Measurements from ENCODE around the gene AQP1. TPM values are rescaled to one million over a fixed set of nuclear protein-coding genes. Genes with fewer than 3 reads are reported as not detected.

Gene AQP1
- total and polyA plus RNA-seq, 2 of the 13 experiments (the other 11 are each of a cell fraction or from before 2014, with no cell fraction given): not detected

DNA sequence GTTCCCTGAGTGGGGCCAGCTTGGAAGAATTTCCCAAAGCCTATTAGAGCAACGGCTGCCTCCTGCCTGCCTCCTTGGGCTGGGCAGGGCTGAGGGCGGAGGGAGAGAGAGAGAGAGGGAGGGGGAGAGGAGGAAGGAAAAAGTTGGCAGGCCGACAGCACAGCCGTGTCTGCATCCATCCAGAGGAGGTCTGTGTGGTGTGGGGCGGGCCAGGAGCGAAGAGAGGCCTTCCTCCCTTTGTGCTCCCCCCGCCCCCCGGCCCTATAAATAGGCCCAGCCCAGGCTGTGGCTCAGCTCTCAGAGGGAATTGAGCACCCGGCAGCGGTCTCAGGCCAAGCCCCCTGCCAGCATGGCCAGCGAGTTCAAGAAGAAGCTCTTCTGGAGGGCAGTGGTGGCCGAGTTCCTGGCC, at the start of gene AQP1 (continued):
- no peak for TF ChIP-seq HMGXB3 (CRISPR knock-in tag; IDR thresholded peaks at IDR 0.05; ENCODE audit: borderline replicate concordance)
- TF ChIP-seq ZNF496 (CRISPR knock-in tag; IDR thresholded peaks at IDR 0.05; ENCODE audit: insufficient replicate concordance): no peak
- TF ChIP-seq ZNF232 (CRISPR knock-in tag; IDR thresholded peaks at IDR 0.05; ENCODE audit: borderline replicate concordance): no peak
- no peak for TF ChIP-seq HDAC2 (CRISPR knock-in tag; IDR thresholded peaks at IDR 0.05)
- no peak for TF ChIP-seq HNRNPUL1 (IDR thresholded peaks at IDR 0.05; ENCODE audit: low read depth, low read length)
- TF ChIP-seq SMYD3 (CRISPR knock-in tag; IDR thresholded peaks at IDR 0.05): no peak
- TF ChIP-seq, protein P1, sequence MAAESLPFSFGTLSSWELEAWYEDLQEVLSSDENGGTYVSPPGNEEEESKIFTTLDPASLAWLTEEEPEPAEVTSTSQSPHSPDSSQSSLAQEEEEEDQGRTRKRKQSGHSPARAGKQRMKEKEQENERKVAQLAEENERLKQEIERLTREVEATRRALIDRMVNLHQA (CRISPR knock-in tag; IDR thresholded peaks at IDR 0.05): no peak

- no peak for ATAC-seq
- H3K4me1 ChIP-seq (ENCODE audit: insufficient read depth, low read length): peaks cover 11% of the 10 kb centered on the region; the same call in 1 of the 2 replicates
- H3K79me2 ChIP-seq (ENCODE audit: insufficient read depth, low read length): no peaks in the 10 kb centered on the region
- no peak overlapping the region for H3K9ac ChIP-seq (ENCODE audit: insufficient read depth, low read depth, low read length)
- no peak for DNase-seq (ENCODE audit: low spot score)
- H3K36me3 ChIP-seq (replicated peaks in 1 of 2; ENCODE audit: control insufficient read depth in 1 of 2, insufficient read depth in 2 of 2, low read length in 2 of 2): no peaks in the 10 kb centered on the region
- H3K27me3 ChIP-seq (ENCODE audit: control insufficient read depth in 1 of 2, insufficient read depth in 2 of 2, low read length in 2 of 2): no peaks in the 10 kb centered on the region; a peak in 2 of 5 replicates
- CTCF ChIA-PET (ENCODE audit: low intra/inter-chr PET ratio, low total read pairs): no interaction called here
- BruUV-seq (replicated peaks): no TSS peak
- H3K9me3 ChIP-seq (ENCODE audit: low read length): no peaks in the 10 kb centered on the region
- no peak overlapping the region for H2AFZ ChIP-seq (ENCODE audit: low read length)
- POLR2A ChIA-PET: no interaction called here
- no peak for FAIRE-seq
- no peak overlapping the region for H3K27ac ChIP-seq (ENCODE audit: extremely low read length, insufficient read depth, low read length)
- WGBS (ENCODE audit: low lambda C conversion rate): 18% methylated on average over 8 of the region's 9 CpGs
- in situ Hi-C loops (cut with HindIII; ENCODE audit: extremely low pct_ligation_motif_present, low pct_unique_long_range_greater_than_20kb) (no loop called here), intact Hi-C loops (cut with micrococcal nuclease; ENCODE audit: unreplicated experiment) (no loop called here)
- no peaks in the 10 kb centered on the region for H4K20me1 ChIP-seq (ENCODE audit: insufficient read depth, low read length)
- H3K4me2 ChIP-seq (ENCODE audit: low read depth, low read length): no peak overlapping the region
- H3K4me3 ChIP-seq (replicated peaks in 1 of 3; ENCODE audit: insufficient read depth in 1 of 3, low read depth in 2 of 3, low read length in 3 of 3): no peak overlapping the region
- TF ChIP-seq MAFK (conservative IDR thresholded peaks at IDR 0.05 in 1 of 2, IDR thresholded peaks at IDR 0.05 in 1 of 2; ENCODE audit: low read length in 2 of 2): no peak
- TF ChIP-seq KLF9 (CRISPR knock-in tag; IDR thresholded peaks at IDR 0.05; ENCODE audit: low read depth): no peak
- TF ChIP-seq, protein P2, sequence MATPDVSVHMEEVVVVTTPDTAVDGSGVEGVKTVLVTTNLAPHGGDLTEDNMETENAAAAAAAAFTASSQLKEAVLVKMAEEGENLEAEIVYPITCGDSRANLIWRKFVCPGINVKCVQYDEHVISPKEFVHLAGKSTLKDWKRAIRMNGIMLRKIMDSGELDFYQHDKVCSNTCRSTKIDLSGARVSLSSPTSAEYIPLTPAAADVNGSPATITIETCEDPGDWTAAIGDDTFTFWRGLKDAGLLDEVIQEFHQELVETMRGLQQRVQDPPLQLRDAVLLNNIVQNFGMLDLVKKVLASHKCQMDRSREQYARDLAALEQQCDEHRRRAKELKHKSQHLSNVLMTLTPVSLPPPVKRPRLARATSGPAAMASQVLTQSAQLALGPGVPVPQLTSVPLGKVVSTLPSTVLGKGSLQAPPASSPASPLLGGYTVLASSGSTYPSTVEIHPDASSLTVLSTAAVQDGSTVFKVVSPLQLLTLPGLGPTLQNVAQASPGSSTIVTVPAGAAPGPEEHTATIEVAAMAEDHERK (CRISPR knock-in tag; IDR thresholded peaks at IDR 0.05; ENCODE audit: low read depth): no peak
- TF ChIP-seq RARA (CRISPR knock-in tag; IDR thresholded peaks at IDR 0.05): no peak
Observed at GRCh38 chr7:30862995-30863705, 48.5 kb upstream of the AQP1 start.
